Urinary bladder (tissue), 4 donors: ENCODE measurements around the gene PLBD2. TPM values are rescaled to one million over a fixed set of nuclear protein-coding genes. Genes with fewer than 3 reads are reported as not detected.

ENCODE experiments used
- DNase-seq: peaks from one replicate; pipeline ENCODE4 v3.0.0-alpha.2; 2015; ENCODE audit errors: extremely low spot score
- H3K27ac ChIP-seq: one replicate; pipeline ENCODE4 v1.5.1; 2013; ENCODE audit warnings: low read depth, mild to moderate bottlenecking, moderate library complexity
- H3K36me3 ChIP-seq: one replicate; pipeline ENCODE4 v1.6.1; 2013; ENCODE audit warnings: mild to moderate bottlenecking, moderate library complexity; ENCODE audit not compliant: insufficient read depth
- H3K4me1 ChIP-seq: one replicate; pipeline ENCODE4 v1.6.1; 2013; ENCODE audit warnings: mild to moderate bottlenecking, moderate library complexity; ENCODE audit not compliant: insufficient read depth
- H3K4me3 ChIP-seq: one replicate; pipeline ENCODE4 v1.5.1; 2013; ENCODE audit warnings: low read depth, low read length
- WGBS: extraction: QIAGEN DNeasy Blood & Tissue Kit; methylation state at CpG from one replicate; pipeline ENCODE4 v1.1.7; 2013; 5-methylcytosine and 5-hydroxymethylcytosine counted together
- polyA plus RNA-seq: library from polyadenylated mRNA; stranded (reverse); fragments of 200-250 nt; gene quantifications from one replicate; pipeline ENCODE4 v1.2.3, GENCODE V29; 2013
- total RNA-seq: library from RNA; depleted of rRNA; stranded (reverse); fragments of >200 nt; gene quantifications from one replicate; pipeline ENCODE4 v1.2.3, GENCODE V29; 2014
- donor health status: healthy with polysubstance abuse.
- donor health status: healthy.

Gene PLBD2
- total and polyA plus RNA-seq, 2 donors: 11.5 to 29.2 TPM

DNA sequence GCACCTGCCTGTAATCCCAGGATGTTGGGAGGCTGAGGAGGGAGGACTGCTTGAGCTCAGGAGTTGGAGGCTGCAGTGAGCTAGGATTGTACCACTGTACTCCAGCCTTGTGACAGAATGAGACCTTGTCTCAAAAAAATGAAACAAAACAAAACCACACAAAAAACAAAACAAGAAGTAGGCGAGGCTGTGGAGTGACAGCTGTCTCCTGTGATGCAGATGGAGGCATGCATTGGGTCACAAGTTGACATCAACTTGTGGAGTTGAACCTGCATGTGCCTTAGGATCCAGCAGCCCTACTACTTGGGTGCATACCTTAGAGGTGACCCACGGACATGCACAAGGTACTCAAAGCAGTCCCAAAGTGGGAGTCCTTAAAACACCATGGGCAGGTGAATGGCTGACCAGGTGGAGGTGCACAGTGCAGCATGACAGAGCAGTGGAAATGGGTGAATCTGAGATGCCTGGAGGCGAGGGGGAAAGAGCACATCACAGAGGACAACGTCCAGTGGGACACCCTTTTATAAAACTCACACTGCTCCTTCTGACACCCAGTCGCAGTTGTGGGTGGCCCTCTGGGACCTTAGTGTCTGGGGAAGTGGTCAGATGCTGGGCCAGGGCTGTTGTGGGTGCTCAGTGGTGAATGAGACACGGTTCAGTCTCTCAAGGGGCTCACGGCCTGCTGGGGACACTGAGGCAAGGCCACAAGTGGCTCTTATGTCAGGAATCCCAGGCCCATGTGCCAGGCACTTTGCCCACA lies 12.7 kb downstream of the PLBD2 start:
- no peak for DNase-seq
- WGBS: 85% methylated on average over 7 of the region's 7 CpGs
- no peak overlapping the region for H3K27ac ChIP-seq
- peaks cover 3% of the 10 kb centered on the region for H3K36me3 ChIP-seq
- no peak overlapping the region for H3K4me3 ChIP-seq
- H3K4me1 ChIP-seq: no peaks in the 10 kb centered on the region

- 96% methylated on average over 6 of the region's 6 CpGs for WGBS
- no peak for DNase-seq
- H3K27ac ChIP-seq: no peak overlapping the region
- peaks cover 3% of the 10 kb centered on the region for H3K36me3 ChIP-seq
- H3K4me1 ChIP-seq: no peaks in the 10 kb centered on the region
- no peak overlapping the region for H3K4me3 ChIP-seq
Observed at GRCh38 chr12:113371808-113372207, 13.4 kb downstream of the PLBD2 start.

- Histone ChIP-seq H3K4me3 (no peak overlapping the region), H3K36me3 (peaks cover 3% of the 10 kb centered on the region), H3K4me1 (no peaks in the 10 kb centered on the region), H3K27ac (no peak overlapping the region)
- DNase-seq: no peak
- 95% methylated on average over 9 of the region's 9 CpGs for WGBS
Observed at GRCh38 chr12:113372371-113372770, 14.0 kb downstream of the PLBD2 start.

DNA sequence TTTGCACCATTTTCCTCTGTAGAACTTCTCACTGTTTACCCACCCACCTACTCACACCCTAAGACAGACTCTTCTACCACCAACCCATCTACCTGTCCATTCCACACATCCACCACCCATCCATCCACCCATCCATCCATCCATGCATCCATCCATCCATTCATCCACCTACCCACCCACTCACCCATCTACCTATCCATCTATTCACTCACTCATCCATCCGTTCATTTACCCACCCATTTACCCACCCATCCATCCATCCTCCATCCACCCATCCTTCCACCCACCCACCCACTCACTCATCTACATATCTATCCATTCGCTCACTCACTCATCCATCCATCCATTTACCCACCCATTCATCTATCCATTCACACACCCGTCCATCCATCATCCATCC lies 15.1 kb downstream of the PLBD2 start:
- Histone ChIP-seq H3K4me1 (no peaks in the 10 kb centered on the region), H3K27ac (no peak overlapping the region), H3K36me3 (peaks cover 3% of the 10 kb centered on the region), H3K4me3 (no peak overlapping the region)
- DNase-seq: no peak
- 98% methylated on average over 3 of the region's 3 CpGs for WGBS

- no peak for DNase-seq
- no peak overlapping the region for H3K4me3 ChIP-seq
- H3K4me1 ChIP-seq: no peaks in the 10 kb centered on the region
- peaks cover 3% of the 10 kb centered on the region for H3K36me3 ChIP-seq
- no peak overlapping the region for H3K27ac ChIP-seq
- WGBS: 80% methylated on average over 3 of the region's 3 CpGs
Observed at GRCh38 chr12:113373969-113374368, 15.6 kb downstream of the PLBD2 start.

DNA sequence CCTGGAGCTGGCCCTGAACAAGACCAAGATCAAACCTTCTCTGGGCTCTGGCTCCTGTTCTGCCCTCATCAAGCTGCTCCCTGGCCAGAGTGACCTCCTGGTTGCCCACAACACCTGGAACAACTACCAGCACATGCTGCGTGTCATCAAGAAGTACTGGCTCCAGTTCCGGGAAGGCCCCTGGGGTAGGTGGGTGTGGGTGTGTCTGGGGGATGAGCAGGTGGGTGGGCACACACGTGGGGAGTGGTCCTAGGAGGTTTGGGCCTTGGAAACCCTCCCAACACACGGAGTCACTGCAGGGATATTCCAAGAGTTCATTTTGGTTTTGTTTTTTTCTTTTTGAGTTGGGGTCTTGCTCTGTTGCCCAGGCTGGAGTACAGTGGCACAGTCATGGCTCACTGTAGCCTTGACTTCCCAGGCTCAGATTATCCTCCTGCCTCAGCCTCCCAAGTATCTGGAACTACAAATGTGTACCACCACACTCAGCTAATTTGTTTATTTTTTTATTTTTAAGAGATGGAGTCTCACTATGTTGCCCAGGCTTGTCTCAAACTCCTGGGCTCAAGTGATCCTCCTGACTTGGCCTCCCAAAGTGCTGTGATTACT lies 16.5 kb downstream of the PLBD2 start:
- Histone ChIP-seq H3K27ac (no peak overlapping the region), H3K4me3 (no peak overlapping the region), H3K4me1 (no peaks in the 10 kb centered on the region), H3K36me3 (peaks cover 3% of the 10 kb centered on the region)
- whole genome bisulfite sequencing: 92% methylated on average over 4 of the region's 4 CpGs
- no peak for DNase-seq

DNA sequence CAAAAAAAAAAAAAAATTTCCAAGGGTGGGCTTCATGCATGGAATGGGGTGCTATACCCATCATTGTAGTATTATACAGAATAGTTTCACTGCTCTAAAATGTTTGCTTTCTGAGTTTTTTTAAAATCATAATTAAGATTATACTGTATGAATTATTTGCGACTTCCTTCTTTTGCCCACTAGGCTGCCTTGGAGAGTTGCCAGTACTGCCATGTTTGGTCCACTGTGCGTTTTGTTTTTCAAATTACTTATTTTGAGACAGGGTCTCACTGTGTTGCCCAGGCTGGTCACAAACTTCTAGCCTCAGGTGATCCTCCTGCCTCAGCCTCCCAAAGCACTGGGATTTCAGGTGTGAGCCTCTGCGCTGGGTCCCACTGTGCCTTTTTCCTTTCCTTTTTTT lies 19.9 kb downstream of the PLBD2 start:
- no peak for DNase-seq
- no peak overlapping the region for H3K27ac ChIP-seq
- WGBS: 90% methylated on average over 3 of the region's 3 CpGs
- H3K4me3 ChIP-seq: no peak overlapping the region
- no peaks in the 10 kb centered on the region for H3K36me3 ChIP-seq
- no peaks in the 10 kb centered on the region for H3K4me1 ChIP-seq

- 72% methylated on average over 11 of the region's 11 CpGs for WGBS
- H3K4me3 ChIP-seq: no peak overlapping the region
- H3K27ac ChIP-seq: no peak overlapping the region
- no peaks in the 10 kb centered on the region for H3K4me1 ChIP-seq
- H3K36me3 ChIP-seq: peaks cover 2% of the 10 kb centered on the region
- no peak for DNase-seq
Observed at GRCh38 chr12:113381220-113381619, 22.8 kb downstream of the PLBD2 start.

DNA sequence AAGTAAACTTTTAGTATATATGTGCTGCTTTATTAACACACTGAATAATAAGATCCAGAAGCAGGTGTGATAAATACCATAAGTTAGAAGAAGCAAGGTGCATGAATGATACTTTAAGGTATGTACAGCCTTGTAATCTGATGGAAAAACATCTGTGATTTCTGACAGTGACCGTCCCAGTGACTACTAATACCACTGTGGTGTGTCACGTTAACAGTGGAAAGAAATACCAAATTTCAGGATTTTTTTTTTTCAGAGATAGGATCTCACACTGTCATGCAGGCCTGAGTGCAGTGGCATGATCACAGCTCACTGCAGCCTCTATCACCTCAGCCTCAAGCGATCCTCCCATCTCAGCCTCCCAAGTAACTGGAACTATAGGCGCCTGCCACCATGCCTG lies 23.8 kb downstream of the PLBD2 start:
- Histone ChIP-seq H3K36me3 (peaks cover 2% of the 10 kb centered on the region), H3K4me3 (no peak overlapping the region), H3K27ac (no peak overlapping the region), H3K4me1 (no peaks in the 10 kb centered on the region)
- 96% methylated on average over 4 of the region's 4 CpGs for WGBS
- DNase-seq: no peak

DNA sequence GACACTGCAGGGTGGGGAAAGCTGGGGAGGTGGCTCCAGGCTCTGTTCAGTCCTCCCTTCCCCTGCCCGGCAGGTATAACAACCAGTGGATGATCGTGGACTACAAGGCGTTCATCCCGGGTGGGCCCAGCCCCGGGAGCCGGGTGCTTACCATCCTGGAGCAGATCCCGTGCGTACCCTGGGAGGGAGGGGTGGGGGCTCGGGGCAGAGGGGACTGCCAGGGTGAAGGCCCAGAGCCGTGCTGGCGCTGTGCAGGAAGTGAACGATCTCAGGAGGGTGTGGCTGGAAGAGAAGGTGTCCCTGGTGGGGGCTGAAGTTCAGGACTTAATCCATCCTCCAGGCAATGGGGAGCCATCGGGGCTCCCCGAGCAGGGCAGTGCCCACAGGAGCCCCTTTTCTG lies 26.4 kb downstream of the PLBD2 start:
- Histone ChIP-seq H3K4me3 (no peak overlapping the region), H3K27ac (no peak overlapping the region), H3K4me1 (no peaks in the 10 kb centered on the region), H3K36me3 (peaks cover 10% of the 10 kb centered on the region)
- DNase-seq: no peak
- 90% methylated on average over 14 of the region's 14 CpGs for WGBS

- H3K27ac ChIP-seq: no peak overlapping the region
- DNase-seq: no peak
- no peaks in the 10 kb centered on the region for H3K4me1 ChIP-seq
- H3K36me3 ChIP-seq: peaks cover 10% of the 10 kb centered on the region
- H3K4me3 ChIP-seq: no peak overlapping the region
- 95% methylated on average over 6 of the region's 6 CpGs for WGBS
Observed at GRCh38 chr12:113385282-113385882, 27.0 kb downstream of the PLBD2 start.

DNA sequence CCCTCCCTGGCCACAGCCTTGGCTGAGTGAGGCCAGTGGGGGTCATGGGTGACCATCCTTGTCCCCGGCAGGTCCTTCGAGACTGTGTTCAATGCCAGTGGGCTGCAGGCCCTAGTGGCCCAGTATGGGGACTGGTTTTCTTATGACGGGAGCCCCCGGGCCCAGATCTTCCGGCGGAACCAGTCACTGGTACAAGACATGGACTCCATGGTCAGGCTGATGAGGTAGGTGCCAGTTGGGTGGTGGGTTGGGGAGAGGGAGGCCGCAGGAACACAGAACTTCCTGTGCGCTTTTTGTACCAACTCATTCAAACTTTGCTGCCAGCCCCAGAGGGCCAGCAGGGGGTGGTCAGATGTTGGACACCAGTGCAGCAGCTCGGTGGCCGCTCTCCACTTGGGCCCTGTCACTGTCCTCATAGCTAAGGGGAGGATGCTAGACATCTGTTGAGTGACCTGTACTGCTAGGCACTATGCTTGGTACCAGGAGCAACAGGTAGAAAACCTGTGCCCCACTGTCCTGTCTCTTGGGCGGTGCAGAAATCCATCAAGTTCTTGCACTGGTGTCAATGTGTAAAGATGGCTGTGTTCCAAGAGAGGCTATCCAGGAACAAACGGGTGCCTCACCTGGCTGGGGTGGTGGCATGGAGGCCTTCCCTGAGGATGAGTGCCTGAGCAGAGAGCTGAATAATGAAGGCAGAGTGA lies 28.6 kb downstream of the PLBD2 start:
- Histone ChIP-seq H3K4me1 (no peaks in the 10 kb centered on the region), H3K27ac (no peak overlapping the region), H3K4me3 (no peak overlapping the region), H3K36me3 (peaks cover 10% of the 10 kb centered on the region)
- DNase-seq: no peak
- 95% methylated on average over 12 of the region's 12 CpGs for WGBS

DNA sequence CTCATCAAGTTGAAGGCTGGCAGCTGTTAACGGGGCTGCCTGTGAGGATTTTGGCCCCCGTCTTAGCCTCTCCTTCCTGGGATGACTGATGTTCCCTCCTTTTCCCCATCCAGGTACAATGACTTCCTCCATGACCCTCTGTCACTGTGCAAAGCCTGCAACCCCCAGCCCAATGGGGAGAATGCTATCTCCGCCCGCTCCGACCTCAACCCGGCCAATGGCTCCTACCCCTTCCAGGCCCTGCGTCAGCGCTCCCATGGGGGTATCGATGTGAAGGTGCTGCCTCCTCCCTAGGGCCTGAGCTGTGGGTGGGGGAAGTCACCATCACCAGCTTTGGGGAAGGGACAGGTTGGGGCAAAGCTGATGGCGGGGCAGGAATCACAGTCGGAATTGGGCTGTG lies 29.2 kb downstream of the PLBD2 start:
- Histone ChIP-seq H3K4me3 (no peak overlapping the region), H3K27ac (no peak overlapping the region), H3K36me3 (peaks cover 10% of the 10 kb centered on the region), H3K4me1 (no peaks in the 10 kb centered on the region)
- WGBS: 94% methylated on average over 11 of the region's 11 CpGs
- no peak for DNase-seq

DNA sequence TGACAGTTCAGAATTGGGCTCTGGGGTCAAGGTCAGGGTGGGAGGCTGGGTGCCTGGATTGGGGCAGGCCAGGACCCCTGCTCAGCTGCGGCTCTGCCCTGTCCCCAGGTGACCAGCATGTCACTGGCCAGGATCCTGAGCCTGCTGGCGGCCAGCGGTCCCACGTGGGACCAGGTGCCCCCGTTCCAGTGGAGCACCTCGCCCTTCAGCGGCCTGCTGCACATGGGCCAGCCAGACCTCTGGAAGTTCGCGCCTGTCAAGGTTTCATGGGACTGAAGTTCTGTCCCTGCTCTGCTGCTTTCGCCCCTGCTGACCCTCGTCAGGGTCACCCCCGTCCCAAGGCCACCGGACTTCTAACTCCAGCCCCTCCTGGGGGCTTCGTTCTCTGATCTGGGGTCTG lies 30.0 kb downstream of the PLBD2 start:
- H3K4me3 ChIP-seq: no peak overlapping the region
- no peak overlapping the region for H3K27ac ChIP-seq
- peaks cover 10% of the 10 kb centered on the region for H3K36me3 ChIP-seq
- no peak for DNase-seq
- no peaks in the 10 kb centered on the region for H3K4me1 ChIP-seq
- WGBS: 94% methylated on average over 14 of the region's 14 CpGs
